Uterus (tissue), 4 donors: ENCODE results near the gene KCND2. TPM values are rescaled to one million over a fixed set of nuclear protein-coding genes. Genes with fewer than 3 reads are reported as not detected.

ENCODE experiments used
- DNase-seq, 2 donors: peaks; one replicate each; pipeline ENCODE4 v3.0.0-alpha.2; 2019 to 2020
- H3K27ac ChIP-seq, 2 donors: fragments of 200-600 bp; sonication (generic); 1 replicate in 1 of 2; 2 replicates in 1 of 2; pipeline ENCODE4 v1.5.1; 2016 to 2018
- H3K27me3 ChIP-seq, 2 donors: fragments of 200-600 bp; sonication (generic); one replicate each; pipeline ENCODE4 v1.5.1; 2018 to 2019; ENCODE audit warnings: control low read depth in 1 of 2
- H3K36me3 ChIP-seq, 2 donors: fragments of 200-600 bp; sonication (generic); one replicate each; pipeline ENCODE4 v1.5.1; 2019; ENCODE audit warnings: control low read depth in 1 of 2
- H3K4me1 ChIP-seq, 2 donors: fragments of 200-600 bp; sonication (generic); one replicate each; pipeline ENCODE4 v1.5.1; 2018 to 2019; ENCODE audit warnings: control low read depth in 1 of 2
- H3K4me3 ChIP-seq, 2 donors: fragments of 200-600 bp; sonication (generic); 1 replicate in 1 of 2; 2 replicates in 1 of 2; pipeline ENCODE4 v1.5.1; 2018 to 2019; ENCODE audit warnings: mild to moderate bottlenecking in 1 of 2
- H3K9me3 ChIP-seq, 2 donors: fragments of 200-600 bp; sonication (generic); one replicate each; pipeline ENCODE4 v1.5.1; 2019; ENCODE audit warnings: control low read depth in 1 of 2
- POLR2A ChIP-seq, 2 donors: fragments of 450-650 bp; IDR thresholded peaks; one replicate each; pipeline ENCODE4 v1.6.1; 2016; ENCODE audit warnings: antibody characterized with exemption in 2 of 2, mild to moderate bottlenecking in 1 of 2, moderate library complexity in 1 of 2
- intact Hi-C: fragments of 100-400 bp; cut with DNase I; formaldehyde crosslinking; loops from one replicate; pipeline ENCODE4 v1.15.1; 2023; ENCODE audit warnings: low total_unique reads
- total RNA-seq, 4 donors: library from RNA; depleted of rRNA in 3 of 4; stranded (reverse); fragments of >200 nt in 3 of 4; gene quantifications; one replicate each; pipeline versions ENCODE4 v1.1.0 to v1.2.4, GENCODE V29; 2014 to 2023
- TF ChIP-seq, protein P1 (sequence below), 4 experiments: fragments of 200-600 bp in 2 of 4; fragments of 450-650 bp in 2 of 4; sonication (generic) in 2 of 4; IDR thresholded peaks; one replicate each; pipeline ENCODE4 v1.5.1; 2016 to 2019; ENCODE audit warnings: antibody characterized with exemption in 4 of 4, mild to moderate bottlenecking in 2 of 4, moderate library complexity in 1 of 4
- donor health status: DM: yes; HTN: yes; CAD: no.

Gene KCND2
- total RNA-seq, 4 donors from 2014 or later = 0.26 to 6.0 (median 4.5) TPM

- Histone ChIP-seq H3K4me1 (no peaks in the 10 kb centered on the region), H3K4me3 (no peak overlapping the region), H3K9me3 (no peaks in the 10 kb centered on the region), H3K36me3 (no peaks in the 10 kb centered on the region), H3K27ac (no peak overlapping the region), H3K27me3 (no peaks in the 10 kb centered on the region)
- no peak for TF ChIP-seq POLR2A (IDR thresholded peaks at IDR 0.05)
- TF ChIP-seq, protein P1, sequence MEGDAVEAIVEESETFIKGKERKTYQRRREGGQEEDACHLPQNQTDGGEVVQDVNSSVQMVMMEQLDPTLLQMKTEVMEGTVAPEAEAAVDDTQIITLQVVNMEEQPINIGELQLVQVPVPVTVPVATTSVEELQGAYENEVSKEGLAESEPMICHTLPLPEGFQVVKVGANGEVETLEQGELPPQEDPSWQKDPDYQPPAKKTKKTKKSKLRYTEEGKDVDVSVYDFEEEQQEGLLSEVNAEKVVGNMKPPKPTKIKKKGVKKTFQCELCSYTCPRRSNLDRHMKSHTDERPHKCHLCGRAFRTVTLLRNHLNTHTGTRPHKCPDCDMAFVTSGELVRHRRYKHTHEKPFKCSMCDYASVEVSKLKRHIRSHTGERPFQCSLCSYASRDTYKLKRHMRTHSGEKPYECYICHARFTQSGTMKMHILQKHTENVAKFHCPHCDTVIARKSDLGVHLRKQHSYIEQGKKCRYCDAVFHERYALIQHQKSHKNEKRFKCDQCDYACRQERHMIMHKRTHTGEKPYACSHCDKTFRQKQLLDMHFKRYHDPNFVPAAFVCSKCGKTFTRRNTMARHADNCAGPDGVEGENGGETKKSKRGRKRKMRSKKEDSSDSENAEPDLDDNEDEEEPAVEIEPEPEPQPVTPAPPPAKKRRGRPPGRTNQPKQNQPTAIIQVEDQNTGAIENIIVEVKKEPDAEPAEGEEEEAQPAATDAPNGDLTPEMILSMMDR (IDR thresholded peaks at IDR 0.05) = no peak
- intact Hi-C loops = no loop called here
- DNase-seq = no peak
Measured at GRCh38 chr7:120398284-120399000, 125.5 kb downstream of the KCND2 start.

DNA sequence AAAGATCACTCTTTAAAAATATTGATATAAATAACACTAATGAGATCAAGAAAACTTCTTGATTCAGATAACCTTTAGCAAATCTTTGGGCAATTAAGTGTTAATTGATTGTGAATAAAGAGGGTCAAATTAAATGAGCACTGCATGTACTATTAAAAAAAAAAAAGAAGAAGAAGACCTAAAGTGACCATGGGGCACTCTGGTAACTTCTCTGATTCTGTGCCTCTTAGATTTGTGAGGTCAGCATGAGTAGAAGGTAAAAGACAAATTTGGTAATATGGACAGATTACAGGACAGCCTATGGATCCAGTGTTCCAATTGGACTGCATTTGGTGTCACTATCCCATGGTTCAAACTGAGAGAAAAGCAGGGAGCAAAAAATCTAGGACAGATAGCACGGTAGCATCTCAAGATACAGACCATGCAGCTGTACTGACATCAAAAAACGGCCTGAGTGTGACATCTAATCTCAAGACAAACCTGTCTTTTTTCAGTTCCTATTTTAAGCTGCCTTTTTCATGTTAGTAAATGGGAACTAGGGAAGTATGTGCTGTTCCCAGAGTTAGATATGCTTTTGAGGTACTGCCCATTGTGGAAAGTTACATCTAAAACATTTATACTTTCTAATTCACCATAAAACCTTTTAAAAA is 128.0 kb downstream of the KCND2 start:
- Histone ChIP-seq H3K36me3 (no peaks in the 10 kb centered on the region), H3K27ac (no peak overlapping the region), H3K27me3 (no peaks in the 10 kb centered on the region), H3K4me3 (no peak overlapping the region), H3K9me3 (no peaks in the 10 kb centered on the region), H3K4me1 (no peaks in the 10 kb centered on the region)
- DNase-seq = no peak
- intact Hi-C loops = no loop called here
- no peak for TF ChIP-seq POLR2A (IDR thresholded peaks at IDR 0.05)
- TF ChIP-seq, protein P1 (IDR thresholded peaks at IDR 0.05) = no peak

DNA sequence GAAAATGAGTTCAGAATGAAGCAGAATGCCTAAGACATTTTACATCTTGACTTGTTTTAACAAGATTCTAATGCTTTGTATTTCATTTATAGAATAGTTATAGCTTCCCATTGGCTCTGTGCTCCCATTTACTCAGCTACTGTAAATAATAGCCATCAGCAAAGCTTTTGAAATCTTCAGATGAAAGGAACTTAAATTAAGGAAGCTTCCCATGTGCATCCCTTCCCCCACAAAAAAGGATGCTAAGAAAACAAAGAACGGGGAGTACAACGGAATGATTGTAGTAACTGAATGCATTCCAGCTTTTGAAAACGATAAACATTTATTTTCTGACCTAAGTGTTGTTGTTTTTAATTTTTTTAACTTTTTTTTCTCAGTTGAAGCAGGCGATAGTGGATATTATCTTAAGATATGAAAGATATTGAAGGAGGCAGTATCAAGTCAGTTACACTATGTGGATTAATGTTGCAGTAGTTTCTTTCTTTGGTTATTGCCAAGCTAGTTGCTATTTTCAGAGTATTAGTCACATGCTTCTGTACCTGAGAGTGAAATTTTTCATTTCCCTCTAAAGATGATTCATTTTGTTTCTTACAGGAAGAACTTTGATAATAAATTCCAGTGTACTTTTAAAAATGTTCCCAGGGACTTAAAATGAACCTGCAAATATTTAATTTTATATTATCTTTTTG is 129.2 kb downstream of the KCND2 start:
- Histone ChIP-seq H3K4me1 (no peaks in the 10 kb centered on the region), H3K27ac (no peak overlapping the region), H3K27me3 (no peaks in the 10 kb centered on the region), H3K36me3 (no peaks in the 10 kb centered on the region), H3K4me3 (no peak overlapping the region), H3K9me3 (no peaks in the 10 kb centered on the region)
- no peak for TF ChIP-seq POLR2A (IDR thresholded peaks at IDR 0.05)
- TF ChIP-seq, protein P1 (IDR thresholded peaks at IDR 0.05) = no peak
- no peak for DNase-seq
- intact Hi-C loops = no loop called here

DNA sequence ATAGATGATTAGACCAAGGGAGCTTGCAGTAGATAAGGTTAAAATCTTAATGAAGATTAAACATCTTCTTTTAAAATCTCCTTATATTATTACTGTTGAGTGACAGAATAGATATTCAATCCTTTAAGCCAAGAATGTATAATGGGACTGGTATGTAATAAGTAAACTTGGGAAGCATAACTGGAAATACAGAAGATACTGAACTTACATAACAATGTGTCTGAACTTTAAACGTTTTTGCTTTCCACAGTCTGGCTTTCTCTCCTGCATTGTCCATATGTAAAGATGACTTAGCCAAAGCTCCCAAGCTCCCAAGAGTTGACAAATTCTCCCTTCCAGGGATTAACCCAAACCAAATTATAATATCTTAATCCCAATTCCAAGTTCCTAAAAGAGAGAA is 129.8 kb downstream of the KCND2 start:
- no peaks in the 10 kb centered on the region for H3K36me3 ChIP-seq
- TF ChIP-seq, protein P1 (IDR thresholded peaks at IDR 0.05) = no peak
- no peak for TF ChIP-seq POLR2A (IDR thresholded peaks at IDR 0.05)
- intact Hi-C loops = no loop called here

GRCh38 chr7:120404042-120404441 is 131.1 kb downstream of the KCND2 start:
- no peak for DNase-seq
- Histone ChIP-seq H3K4me3 (no peak overlapping the region), H3K27ac (no peak overlapping the region), H3K36me3 (no peaks in the 10 kb centered on the region), H3K4me1 (no peaks in the 10 kb centered on the region), H3K27me3 (no peaks in the 10 kb centered on the region), H3K9me3 (no peaks in the 10 kb centered on the region)
- intact Hi-C loops = no loop called here
- TF ChIP-seq, protein P1 (IDR thresholded peaks at IDR 0.05) = no peak
- TF ChIP-seq POLR2A (IDR thresholded peaks at IDR 0.05) = no peak

More for the DNA sequence above, 129.8 kb downstream of the KCND2 start:
- no peak overlapping the region for H3K27ac ChIP-seq
- no peaks in the 10 kb centered on the region for H3K9me3 ChIP-seq
- DNase-seq = no peak
- no peak overlapping the region for H3K4me3 ChIP-seq
- H3K4me1 ChIP-seq = no peaks in the 10 kb centered on the region
- H3K27me3 ChIP-seq = no peaks in the 10 kb centered on the region
